GM12878 (cell line): ENCODE results near the gene SERPINB4. TPM values are rescaled to one million over a fixed set of nuclear protein-coding genes. Genes with fewer than 3 reads are reported as not detected.

Source experiments
- ATAC-seq: fragments of 200-7000 bp; cut with Tn5 transposase; 3 replicates; pipeline ENCODE4 v1.9.1; 2020; ENCODE audit warnings: mild to moderate bottlenecking, moderate library complexity
- BruUV-seq: library from RNA; stranded (reverse); fragments of 400-500 nt; replicated peaks from 2 replicates; lab custom pipeline; 2021; lab: Mats Ljungman, UMichigan
- CTCF ChIA-PET: fragments of 300-600 bp; sonication (Branson Sonifier 250); formaldehyde crosslinking; extraction: SDS; loops from one replicate; lab custom pipeline; 2021; ENCODE audit warnings: inconsistent platforms; lab: Yijun Ruan, JAX
- POLR2A ChIA-PET: fragments of 350-600 bp; formaldehyde crosslinking; extraction: SDS; loops from one replicate; lab custom pipeline; 2021; ENCODE audit warnings: inconsistent platforms; lab: Charles Lee
- RAD21 ChIA-PET: fragments of 300-600 bp; sonication (Branson Sonifier 250); formaldehyde crosslinking; loops from one replicate; lab custom pipeline; 2023; ENCODE audit warnings: antibody characterized with exemption; ENCODE audit not compliant: unreplicated experiment; lab: Charles Lee
- SMC1A ChIA-PET: fragments of 300-600 bp; sonication (Branson Sonifier 250); formaldehyde crosslinking; loops from one replicate; lab custom pipeline; 2023; ENCODE audit not compliant: unreplicated experiment, uncharacterized antibody; lab: Charles Lee
- DNase-seq: peaks from one replicate; pipeline ENCODE4 v3.0.0-alpha.2; 2011; ENCODE audit warnings: low read depth, low spot score
- FAIRE-seq: peaks from 3 replicates; lab custom pipeline; 2011; peaks lifted over from hg19 to GRCh38; lab: Jason Lieb, UNC
- H2AFZ ChIP-seq: 2 replicates; pipeline ENCODE4 v1.6.0; 2011; ENCODE audit warnings: low read depth, low read length, control low read depth; ENCODE audit not compliant: control insufficient read depth
- H3K27ac ChIP-seq: 2 replicates; pipeline ENCODE4 v1.5.1; 2011; ENCODE audit warnings: control low read depth; ENCODE audit not compliant: control insufficient read depth, insufficient read depth
- H3K27me3 ChIP-seq, 2 experiments: replicated peaks in 1 of 2; 2 replicates each; pipeline versions ENCODE4 v1.6.0 to v1.6.1; 2011; ENCODE audit warnings: low read length in 1 of 2; ENCODE audit not compliant: control insufficient read depth in 2 of 2, insufficient read depth in 2 of 2
- H3K36me3 ChIP-seq, 2 experiments: 2 replicates each; pipeline ENCODE4 v1.5.1; 2011; ENCODE audit warnings: low read length in 1 of 2; ENCODE audit not compliant: control insufficient read depth in 2 of 2, insufficient read depth in 2 of 2
- H3K4me1 ChIP-seq: 2 replicates; pipeline ENCODE4 v1.6.1; 2011; ENCODE audit warnings: mild to moderate bottlenecking, low read length, moderate library complexity, mixed read lengths; ENCODE audit not compliant: control insufficient read depth, insufficient read depth
- H3K4me2 ChIP-seq: 2 replicates; pipeline ENCODE4 v1.6.0; 2011; ENCODE audit warnings: control low read depth; ENCODE audit not compliant: control insufficient read depth, insufficient read depth
- H3K4me3 ChIP-seq: fragments of 200-600 bp; sonication (generic); 2 replicates; pipeline ENCODE4 v1.5.1; 2016
- H3K79me2 ChIP-seq: 2 replicates; pipeline ENCODE4 v1.6.0; 2011; ENCODE audit warnings: low read length; ENCODE audit not compliant: control insufficient read depth, insufficient read depth
- H3K9ac ChIP-seq: 2 replicates; pipeline ENCODE4 v1.8.0; 2011; ENCODE audit warnings: low read length, control low read depth, mixed read lengths; ENCODE audit not compliant: control insufficient read depth, insufficient read depth
- H3K9me3 ChIP-seq: replicated peaks from 3 replicates; pipeline ENCODE4 v1.5.1; 2011; ENCODE audit warnings: mild to moderate bottlenecking, low read length; ENCODE audit not compliant: control insufficient read depth, insufficient read depth
- H4K20me1 ChIP-seq: 2 replicates; pipeline ENCODE4 v1.6.0; 2011; ENCODE audit not compliant: control insufficient read depth, insufficient read depth
- CHD1 ChIP-seq: IDR thresholded peaks from 2 replicates; pipeline ENCODE4 v1.6.1; 2012; ENCODE audit warnings: low read depth, low read length, improper control_type of control experiment
- MYC ChIP-seq: IDR thresholded peaks from 2 replicates; pipeline ENCODE4 v1.6.1; 2011; ENCODE audit warnings: mild to moderate bottlenecking, low read length, moderate library complexity, inconsistent platforms; ENCODE audit not compliant: insufficient read depth, insufficient replicate concordance, insufficient read length, severe bottlenecking
- NBN ChIP-seq: fragments of 450-650 bp; IDR thresholded peaks from 2 replicates; pipeline ENCODE4 v1.6.1; 2016
- NFXL1 ChIP-seq: fragments of 450-650 bp; IDR thresholded peaks from 2 replicates; pipeline ENCODE4 v1.6.1; 2017; ENCODE audit warnings: antibody characterized with exemption, mild to moderate bottlenecking, borderline replicate concordance
- NR2C1 ChIP-seq: fragments of 450-650 bp; IDR thresholded peaks from 2 replicates; pipeline ENCODE4 v1.6.1; 2017; ENCODE audit warnings: antibody characterized with exemption, mild to moderate bottlenecking, moderate library complexity
- NR2C2 ChIP-seq: IDR thresholded peaks from 2 replicates; pipeline ENCODE4 v1.6.1; 2011; ENCODE audit warnings: borderline replicate concordance, low read depth; ENCODE audit not compliant: control insufficient read depth, insufficient read length
- PAX8 ChIP-seq: fragments of 450-650 bp; IDR thresholded peaks from 2 replicates; pipeline ENCODE4 v1.6.1; 2017; ENCODE audit warnings: mild to moderate bottlenecking, moderate library complexity
- SMARCA5 ChIP-seq: fragments of 450-650 bp; IDR thresholded peaks from 2 replicates; pipeline ENCODE4 v1.6.1; 2017; ENCODE audit warnings: mild to moderate bottlenecking
- TCF12 ChIP-seq: IDR thresholded peaks from 2 replicates; pipeline ENCODE4 v1.6.1; 2011; ENCODE audit warnings: low read depth, mild to moderate bottlenecking, low read length
- WRNIP1 ChIP-seq: IDR thresholded peaks from 2 replicates; pipeline ENCODE4 v1.6.1; 2011; ENCODE audit warnings: low read depth, low read length, improper control_type of control experiment, borderline replicate concordance
- ZNF622 ChIP-seq: fragments of 450-650 bp; IDR thresholded peaks from 2 replicates; pipeline ENCODE4 v1.6.1; 2017; ENCODE audit warnings: mild to moderate bottlenecking, inconsistent platforms
- WGBS: methylation state at CpG from one replicate; pipeline ENCODE4 v1.1.6; 2016; ENCODE audit warnings: low lambda C conversion rate; ENCODE audit not compliant: insufficient replicate concordance, insufficient coverage; ENCODE audit errors: missing lambda C conversion rate; 5-methylcytosine and 5-hydroxymethylcytosine counted together
- in situ Hi-C: fragments of 300-500 bp; cut with MboI; formaldehyde crosslinking; loops from 9 replicates; pipeline ENCODE4 v1.14.3; 2018; ENCODE audit warnings: mixed read lengths
- intact Hi-C: fragments of 100-400 bp; cut with micrococcal nuclease; formaldehyde crosslinking; loops from one replicate; pipeline ENCODE4 v1.14.2; 2022; ENCODE audit not compliant: unreplicated experiment
- polyA plus RNA-seq, 11 experiments: library from polyadenylated mRNA; depleted of rRNA in 4 of 11; unstranded in 6 of 11; stranded (reverse) in 5 of 11; fragments of >200 nt; fragmentation: Nextera tagmentation in 4 of 11; fragmentation: Illumina TruSeq in 1 of 11; extraction: Ambion mirVana in 4 of 11; extraction: Trizol in 1 of 11; gene quantifications; 1 replicate in 1 of 11; 2 replicates in 10 of 11; pipeline versions ENCODE4 v1.2.1 to v1.2.3, GENCODE V29; 2011 to 2016; ENCODE audit warnings: inconsistent platforms in 2 of 11, missing spikeins in 2 of 11, low read depth in 1 of 11
- total RNA-seq, 4 experiments: library from RNA; depleted of rRNA in 3 of 4; stranded (reverse); fragments of >200 nt in 3 of 4; fragmentation: Illumina TruSeq in 1 of 4; extraction: Trizol in 1 of 4; gene quantifications; 2 replicates each; pipeline versions ENCODE4 v1.2.1 to v1.2.3, GENCODE V29; 2013 to 2021
- TF ChIP-seq, protein P1 (sequence below): IDR thresholded peaks from 2 replicates; pipeline ENCODE4 v1.6.1; 2012; ENCODE audit warnings: improper control_type of control experiment, low read depth, low read length; ENCODE audit not compliant: insufficient replicate concordance
- TF ChIP-seq, protein P2 (sequence below): IDR thresholded peaks from 2 replicates; pipeline ENCODE4 v1.6.1; 2011; ENCODE audit warnings: borderline replicate concordance, low read depth, mild to moderate bottlenecking, moderate library complexity, low read length; ENCODE audit not compliant: insufficient read depth, poor library complexity, severe bottlenecking
- TF ChIP-seq, protein P3 (sequence below): IDR thresholded peaks from 2 replicates; pipeline ENCODE4 v1.6.1; 2012; ENCODE audit warnings: low read depth, low read length, improper control_type of control experiment

Gene SERPINB4
- total and polyA plus RNA-seq, 10 of the 15 experiments (the other 5 are each of a cell fraction or from before 2014, with no cell fraction given): not detected

DNA sequence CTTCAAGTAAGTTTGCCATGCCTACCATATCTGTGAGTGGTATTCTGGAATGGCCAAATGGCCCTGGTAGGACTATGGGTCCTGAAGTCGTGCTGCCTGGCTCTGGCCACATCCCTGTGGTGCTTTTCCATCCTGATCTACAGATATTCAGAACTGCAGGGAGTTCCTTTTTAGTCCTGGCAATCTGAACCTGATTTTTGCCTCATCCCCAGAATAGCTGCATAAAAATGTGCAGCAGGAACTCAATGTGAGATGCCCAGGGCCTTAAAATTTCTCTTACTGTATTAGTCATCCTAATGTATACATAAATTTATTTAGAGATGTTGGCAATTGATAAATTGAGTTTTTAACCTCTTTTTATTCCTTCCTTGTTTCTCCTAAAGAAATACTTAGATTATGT is 51.6 kb downstream of the SERPINB4 start (continued):
- TF ChIP-seq MYC (no peak), NFXL1 (no peak)

DNA sequence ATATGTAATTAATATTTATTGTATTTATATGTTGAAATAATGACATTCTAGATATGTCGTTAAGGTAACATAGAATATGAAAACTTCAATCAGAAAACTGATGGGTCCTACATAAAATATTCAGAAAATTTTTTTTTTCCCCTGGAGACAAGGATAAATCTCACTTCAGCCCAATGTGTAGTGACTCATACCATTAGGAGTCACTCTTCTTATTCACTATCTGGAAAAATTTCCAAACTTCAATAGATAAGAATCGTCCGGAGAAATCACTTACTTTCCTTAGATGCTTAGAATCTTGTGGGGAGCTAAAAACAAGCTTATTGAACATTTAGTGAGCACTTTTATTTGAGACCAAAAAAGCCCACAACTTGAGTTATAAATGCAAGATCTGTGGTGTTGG is 52.3 kb downstream of the SERPINB4 start:
- H3K4me2 ChIP-seq: no peak overlapping the region
- no peaks in the 10 kb centered on the region for H3K9me3 ChIP-seq
- no peaks in the 10 kb centered on the region for H3K79me2 ChIP-seq
- H3K4me3 ChIP-seq: no peak overlapping the region
- no peak for ATAC-seq
- POLR2A ChIA-PET: interaction anchor here (0.6 kb wide), 1 partner anchor 527 kb away, joined by 5 read pairs; no protein-coding TSS in a partner anchor
- no TSS peak for BruUV-seq
- H3K4me1 ChIP-seq: no peaks in the 10 kb centered on the region
- no peak for DNase-seq
- H3K36me3 ChIP-seq: no peaks in the 10 kb centered on the region
- no peak for FAIRE-seq
- H3K27me3 ChIP-seq: peaks cover 0 to 3% of the 10 kb centered on the region in 2 experiments; a peak in 3 of 4 replicates
- H3K27ac ChIP-seq: no peak overlapping the region
- whole genome bisulfite sequencing: 10% methylated on average over 3 of the region's 3 CpGs
- H3K9ac ChIP-seq: no peak overlapping the region
- intact Hi-C loops: no loop called here
- TF ChIP-seq CHD1 (no peak), WRNIP1 (no peak), NR2C2 (no peak), SMARCA5 (no peak), NBN (no peak), TCF12 (no peak), ZNF622 (no peak), PAX8 (no peak), NR2C1 (no peak)
- TF ChIP-seq, protein P1, sequence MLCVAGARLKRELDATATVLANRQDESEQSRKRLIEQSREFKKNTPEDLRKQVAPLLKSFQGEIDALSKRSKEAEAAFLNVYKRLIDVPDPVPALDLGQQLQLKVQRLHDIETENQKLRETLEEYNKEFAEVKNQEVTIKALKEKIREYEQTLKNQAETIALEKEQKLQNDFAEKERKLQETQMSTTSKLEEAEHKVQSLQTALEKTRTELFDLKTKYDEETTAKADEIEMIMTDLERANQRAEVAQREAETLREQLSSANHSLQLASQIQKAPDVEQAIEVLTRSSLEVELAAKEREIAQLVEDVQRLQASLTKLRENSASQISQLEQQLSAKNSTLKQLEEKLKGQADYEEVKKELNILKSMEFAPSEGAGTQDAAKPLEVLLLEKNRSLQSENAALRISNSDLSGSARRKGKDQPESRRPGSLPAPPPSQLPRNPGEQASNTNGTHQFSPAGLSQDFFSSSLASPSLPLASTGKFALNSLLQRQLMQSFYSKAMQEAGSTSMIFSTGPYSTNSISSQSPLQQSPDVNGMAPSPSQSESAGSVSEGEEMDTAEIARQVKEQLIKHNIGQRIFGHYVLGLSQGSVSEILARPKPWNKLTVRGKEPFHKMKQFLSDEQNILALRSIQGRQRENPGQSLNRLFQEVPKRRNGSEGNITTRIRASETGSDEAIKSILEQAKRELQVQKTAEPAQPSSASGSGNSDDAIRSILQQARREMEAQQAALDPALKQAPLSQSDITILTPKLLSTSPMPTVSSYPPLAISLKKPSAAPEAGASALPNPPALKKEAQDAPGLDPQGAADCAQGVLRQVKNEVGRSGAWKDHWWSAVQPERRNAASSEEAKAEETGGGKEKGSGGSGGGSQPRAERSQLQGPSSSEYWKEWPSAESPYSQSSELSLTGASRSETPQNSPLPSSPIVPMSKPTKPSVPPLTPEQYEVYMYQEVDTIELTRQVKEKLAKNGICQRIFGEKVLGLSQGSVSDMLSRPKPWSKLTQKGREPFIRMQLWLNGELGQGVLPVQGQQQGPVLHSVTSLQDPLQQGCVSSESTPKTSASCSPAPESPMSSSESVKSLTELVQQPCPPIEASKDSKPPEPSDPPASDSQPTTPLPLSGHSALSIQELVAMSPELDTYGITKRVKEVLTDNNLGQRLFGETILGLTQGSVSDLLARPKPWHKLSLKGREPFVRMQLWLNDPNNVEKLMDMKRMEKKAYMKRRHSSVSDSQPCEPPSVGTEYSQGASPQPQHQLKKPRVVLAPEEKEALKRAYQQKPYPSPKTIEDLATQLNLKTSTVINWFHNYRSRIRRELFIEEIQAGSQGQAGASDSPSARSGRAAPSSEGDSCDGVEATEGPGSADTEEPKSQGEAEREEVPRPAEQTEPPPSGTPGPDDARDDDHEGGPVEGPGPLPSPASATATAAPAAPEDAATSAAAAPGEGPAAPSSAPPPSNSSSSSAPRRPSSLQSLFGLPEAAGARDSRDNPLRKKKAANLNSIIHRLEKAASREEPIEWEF: no peak
- TF ChIP-seq, protein P2, sequence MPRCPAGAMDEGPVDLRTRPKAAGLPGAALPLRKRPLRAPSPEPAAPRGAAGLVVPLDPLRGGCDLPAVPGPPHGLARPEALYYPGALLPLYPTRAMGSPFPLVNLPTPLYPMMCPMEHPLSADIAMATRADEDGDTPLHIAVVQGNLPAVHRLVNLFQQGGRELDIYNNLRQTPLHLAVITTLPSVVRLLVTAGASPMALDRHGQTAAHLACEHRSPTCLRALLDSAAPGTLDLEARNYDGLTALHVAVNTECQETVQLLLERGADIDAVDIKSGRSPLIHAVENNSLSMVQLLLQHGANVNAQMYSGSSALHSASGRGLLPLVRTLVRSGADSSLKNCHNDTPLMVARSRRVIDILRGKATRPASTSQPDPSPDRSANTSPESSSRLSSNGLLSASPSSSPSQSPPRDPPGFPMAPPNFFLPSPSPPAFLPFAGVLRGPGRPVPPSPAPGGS: no peak
- TF ChIP-seq, protein P3, sequence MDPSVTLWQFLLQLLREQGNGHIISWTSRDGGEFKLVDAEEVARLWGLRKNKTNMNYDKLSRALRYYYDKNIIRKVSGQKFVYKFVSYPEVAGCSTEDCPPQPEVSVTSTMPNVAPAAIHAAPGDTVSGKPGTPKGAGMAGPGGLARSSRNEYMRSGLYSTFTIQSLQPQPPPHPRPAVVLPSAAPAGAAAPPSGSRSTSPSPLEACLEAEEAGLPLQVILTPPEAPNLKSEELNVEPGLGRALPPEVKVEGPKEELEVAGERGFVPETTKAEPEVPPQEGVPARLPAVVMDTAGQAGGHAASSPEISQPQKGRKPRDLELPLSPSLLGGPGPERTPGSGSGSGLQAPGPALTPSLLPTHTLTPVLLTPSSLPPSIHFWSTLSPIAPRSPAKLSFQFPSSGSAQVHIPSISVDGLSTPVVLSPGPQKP: no peak
- TF ChIP-seq, all 136 proteins: peak for 0
- Histone ChIP-seq H4K20me1 (no peaks in the 10 kb centered on the region), H2AFZ (no peak overlapping the region)
- SMC1A ChIA-PET: interaction anchor here (0.6 to 0.7 kb wide), 2 partner anchors 60 to 64 kb away, joined by 3 read pairs; no protein-coding TSS in a partner anchor
- in situ Hi-C loops: no loop called here
- RAD21 ChIA-PET: interaction anchor here (1.6 kb wide), 1 partner anchor 14 kb away, joined by 5 read pairs; no protein-coding TSS in a partner anchor
- CTCF ChIA-PET: interaction anchor here (0.6 to 1.4 kb wide), 5 partner anchors 9 to 152 kb away, joined by 3 to 8 read pairs (median 3); no protein-coding TSS in a partner anchor
